IMR-90 (cell line): Measurements from ENCODE around the gene TBCD. TPM values are rescaled to one million over a fixed set of nuclear protein-coding genes. Genes with fewer than 3 reads are reported as not detected.
A peak's percentile ranks its signal among the peaks of the same experiment; 100 is the strongest.

ENCODE experiments used
- ATAC-seq: fragments of 200-7000 bp; cut with Tn5 transposase; 2 replicates; pipeline ENCODE4 v1.9.1; 2020; ENCODE audit warnings: low read depth, mild to moderate bottlenecking, moderate library complexity
- BruUV-seq: library from RNA; stranded (reverse); fragments of 400-500 nt; replicated peaks from 2 replicates; lab custom pipeline; 2021; lab: Mats Ljungman, UMichigan
- CTCF ChIA-PET: fragments of 300-600 bp; formaldehyde crosslinking; extraction: SDS; loops from one replicate; lab custom pipeline; 2021; ENCODE audit warnings: antibody characterized with exemption; lab: Yijun Ruan, JAX
- POLR2A ChIA-PET: fragments of 300-600 bp; sonication (Branson Sonifier 250); formaldehyde crosslinking; loops from one replicate; lab custom pipeline; 2022; ENCODE audit warnings: antibody characterized with exemption; ENCODE audit not compliant: unreplicated experiment; lab: Charles Lee
- DNase-seq: peaks from one replicate; pipeline ENCODE4 v3.0.0; 2013
- H2AFZ ChIP-seq: replicated peaks from 2 replicates; pipeline ENCODE3; 2013; ENCODE audit warnings: low read length, mild to moderate bottlenecking; ENCODE audit not compliant: poor library complexity
- H2AK5ac ChIP-seq: 2 replicates; pipeline ENCODE4 v1.6.1; 2013; ENCODE audit warnings: low read depth, low read length, inconsistent platforms
- H2AK9ac ChIP-seq: replicated peaks from 2 replicates; pipeline ENCODE3; 2013; ENCODE audit warnings: mild to moderate bottlenecking, low read depth, low read length, moderate library complexity; ENCODE audit not compliant: poor library complexity
- H2BK120ac ChIP-seq: 2 replicates; pipeline ENCODE4 v1.6.1; 2013; ENCODE audit warnings: low read depth, low read length, inconsistent platforms
- H2BK15ac ChIP-seq: 3 replicates; pipeline ENCODE4 v1.6.1; 2013; ENCODE audit warnings: low read depth, low read length, inconsistent platforms
- H2BK20ac ChIP-seq: 2 replicates; pipeline ENCODE4 v1.6.1; 2013; ENCODE audit warnings: low read depth, mild to moderate bottlenecking, inconsistent platforms, low read length, moderate library complexity
- H2BK5ac ChIP-seq: 2 replicates; pipeline ENCODE4 v1.6.1; 2013; ENCODE audit warnings: mild to moderate bottlenecking, low read depth, low read length, inconsistent platforms; ENCODE audit not compliant: poor library complexity, severe bottlenecking
- H3K14ac ChIP-seq: replicated peaks from 2 replicates; pipeline ENCODE4 v1.6.1; 2013; ENCODE audit warnings: low read depth, low read length, inconsistent platforms
- H3K18ac ChIP-seq: 2 replicates; pipeline ENCODE4 v1.6.1; 2013; ENCODE audit warnings: low read depth, low read length, control low read depth
- H3K23ac ChIP-seq: 2 replicates; pipeline ENCODE4 v1.6.1; 2013; ENCODE audit warnings: low read depth, low read length, inconsistent platforms
- H3K27ac ChIP-seq: 2 replicates; pipeline ENCODE4 v1.5.1; 2013; ENCODE audit warnings: mild to moderate bottlenecking, control low read depth, low read length; ENCODE audit not compliant: insufficient read depth
- H3K27me3 ChIP-seq: 2 replicates; pipeline ENCODE4 v1.6.1; 2013; ENCODE audit warnings: low read length; ENCODE audit not compliant: control insufficient read depth, insufficient read depth
- H3K36me3 ChIP-seq: 2 replicates; pipeline ENCODE4 v1.6.1; 2013; ENCODE audit warnings: low read length, mixed read lengths; ENCODE audit not compliant: control insufficient read depth, insufficient read depth
- H3K4ac ChIP-seq: 2 replicates; pipeline ENCODE4 v1.6.1; 2013; ENCODE audit warnings: low read depth, low read length, inconsistent platforms
- H3K4me1 ChIP-seq: 2 replicates; pipeline ENCODE4 v1.6.1; 2013; ENCODE audit warnings: low read length, mixed read lengths; ENCODE audit not compliant: control insufficient read depth, insufficient read depth
- H3K4me2 ChIP-seq: 2 replicates; pipeline ENCODE4 v1.6.1; 2013; ENCODE audit warnings: low read depth, mild to moderate bottlenecking, control low read depth, low read length, moderate library complexity
- H3K4me3 ChIP-seq: 2 replicates; pipeline ENCODE4 v1.5.1; 2013; ENCODE audit warnings: low read depth, mild to moderate bottlenecking, control low read depth, low read length, moderate library complexity; ENCODE audit not compliant: insufficient read depth
- H3K56ac ChIP-seq: 2 replicates; pipeline ENCODE4 v1.6.1; 2013; ENCODE audit warnings: low read length, inconsistent platforms; ENCODE audit not compliant: insufficient read depth; ENCODE audit errors: extremely low read depth
- H3K79me1 ChIP-seq, 2 experiments: 2 replicates each; pipeline ENCODE4 v1.6.1; 2013; ENCODE audit warnings: low read length in 2 of 2, inconsistent platforms in 1 of 2, low read depth in 1 of 2
- H3K9ac ChIP-seq: 2 replicates; pipeline ENCODE4 v1.6.1; 2013; ENCODE audit warnings: low read depth, low read length, control low read depth
- H3K9me1 ChIP-seq: 2 replicates; pipeline ENCODE4 v1.6.1; 2013; ENCODE audit warnings: low read length, inconsistent platforms; ENCODE audit not compliant: insufficient read depth
- H3K9me3 ChIP-seq: 2 replicates; pipeline ENCODE4 v1.6.1; 2013; ENCODE audit warnings: low read length; ENCODE audit not compliant: control insufficient read depth, insufficient read depth
- H4K20me1 ChIP-seq: 2 replicates; pipeline ENCODE4 v1.6.1; 2013; ENCODE audit warnings: low read length, inconsistent platforms; ENCODE audit not compliant: insufficient read depth
- H4K5ac ChIP-seq: 2 replicates; pipeline ENCODE4 v1.6.1; 2013; ENCODE audit warnings: mild to moderate bottlenecking, low read depth, low read length, control low read depth
- H4K8ac ChIP-seq, 2 experiments: 2 replicates each; pipeline ENCODE4 v1.6.1; 2013; ENCODE audit warnings: low read depth in 2 of 2, low read length in 2 of 2, control low read depth in 1 of 2, inconsistent platforms in 1 of 2
- H4K91ac ChIP-seq: 2 replicates; pipeline ENCODE4 v1.6.1; 2013; ENCODE audit warnings: low read depth, low read length, inconsistent platforms; ENCODE audit not compliant: insufficient read depth
- BHLHE40 ChIP-seq: fragments of 150-350 bp; IDR thresholded peaks from 2 replicates; pipeline ENCODE4 v1.6.1; 2016; ENCODE audit warnings: mild to moderate bottlenecking, low read depth, low read length
- CEBPB ChIP-seq: IDR thresholded peaks from 2 replicates; pipeline ENCODE4 v1.6.1; 2012; ENCODE audit warnings: low read depth, low read length, improper control_type of control experiment
- CHD1 ChIP-seq: IDR thresholded peaks from 2 replicates; pipeline ENCODE4 v1.6.1; 2012; ENCODE audit warnings: low read depth, low read length, improper control_type of control experiment
- CTCF ChIP-seq: conservative IDR thresholded peaks from 2 replicates; pipeline ENCODE4 v1.5.1; 2012; ENCODE audit warnings: mild to moderate bottlenecking, low read depth, low read length, improper control_type of control experiment
- ELK1 ChIP-seq: fragments of 150-350 bp; IDR thresholded peaks from 2 replicates; pipeline ENCODE4 v1.6.1; 2016; ENCODE audit warnings: low read depth, mild to moderate bottlenecking, low read length, moderate library complexity, borderline replicate concordance
- FOS ChIP-seq: fragments of 150-350 bp; IDR thresholded peaks from 2 replicates; pipeline ENCODE4 v1.6.1; 2016; ENCODE audit warnings: low read depth, low read length
- MAFK ChIP-seq: IDR thresholded peaks from 2 replicates; pipeline ENCODE4 v1.6.1; 2012; ENCODE audit warnings: low read depth, low read length, improper control_type of control experiment
- MXI1 ChIP-seq: IDR thresholded peaks from 2 replicates; pipeline ENCODE4 v1.6.1; 2012; ENCODE audit warnings: low read depth, mild to moderate bottlenecking, low read length, moderate library complexity, borderline replicate concordance
- NFE2L2 ChIP-seq: fragments of 150-350 bp; IDR thresholded peaks from 2 replicates; pipeline ENCODE4 v1.6.1; 2016; ENCODE audit warnings: low read depth, mild to moderate bottlenecking, low read length
- POLR2A ChIP-seq: IDR thresholded peaks from 2 replicates; pipeline ENCODE4 v1.6.1; 2012; ENCODE audit warnings: mild to moderate bottlenecking, low read depth, low read length
- RAD21 ChIP-seq: IDR thresholded peaks from 2 replicates; pipeline ENCODE4 v1.6.1; 2012; ENCODE audit warnings: low read length, improper control_type of control experiment
- RCOR1 ChIP-seq: IDR thresholded peaks from 2 replicates; pipeline ENCODE4 v1.6.1; 2012; ENCODE audit warnings: mild to moderate bottlenecking, low read length, improper control_type of control experiment; ENCODE audit not compliant: insufficient replicate concordance
- RFX5 ChIP-seq: IDR thresholded peaks from 2 replicates; pipeline ENCODE4 v1.8.0; 2012; ENCODE audit warnings: low read depth, mild to moderate bottlenecking, low read length, moderate library complexity
- SMC3 ChIP-seq: fragments of 150-350 bp; IDR thresholded peaks from 2 replicates; pipeline ENCODE4 v1.6.1; 2016; ENCODE audit warnings: low read depth, mild to moderate bottlenecking, antibody characterized with exemption, low read length, moderate library complexity
- USF2 ChIP-seq: fragments of 150-350 bp; IDR thresholded peaks from 2 replicates; pipeline ENCODE4 v1.6.1; 2017; ENCODE audit warnings: mild to moderate bottlenecking, antibody characterized with exemption, low read length, low read depth
- WGBS, 2 experiments: methylation state at CpG; one replicate each; pipeline versions ENCODE4 v1.1.5 to v1.1.7; 2013; ENCODE audit warnings: missing lambda C conversion rate in 2 of 2; ENCODE audit not compliant: insufficient read length in 1 of 2; ENCODE audit errors: extremely low coverage in 2 of 2; 5-methylcytosine and 5-hydroxymethylcytosine counted together
- dilution Hi-C: fragments of 300-500 bp; cut with HindIII; formaldehyde crosslinking; loops from one replicate; pipeline ENCODE4 v1.14.3; 2018; ENCODE audit warnings: low sequenced_read_pairs; ENCODE audit not compliant: unreplicated experiment
- in situ Hi-C: fragments of 300-500 bp; cut with MboI; formaldehyde crosslinking; loops from 3 replicates; pipeline ENCODE4 v1.14.3; 2019; ENCODE audit warnings: low sequenced_read_pairs, inconsistent platforms, mixed read lengths
- intact Hi-C: fragments of 100-400 bp; cut with micrococcal nuclease; formaldehyde crosslinking; loops from 2 replicates; pipeline ENCODE4 v1.10.0; 2022
- polyA plus RNA-seq, 3 experiments: library from polyadenylated mRNA; depleted of rRNA; stranded (reverse); fragments of >200 nt; gene quantifications; 2 replicates each; pipeline ENCODE4 v1.2.3, GENCODE V29; 2012; ENCODE audit warnings: low replicate concordance in 1 of 3
- total RNA-seq: library from RNA; depleted of rRNA; stranded (reverse); fragments of >200 nt; gene quantifications from 2 replicates; pipeline ENCODE4 v1.2.3, GENCODE V29; 2012

Gene TBCD
- total and polyA plus RNA-seq, 2 of the 4 experiments (the other 2 are of a cell fraction), result 21.9 to 54.5 TPM

- H3K9ac ChIP-seq, result no peak overlapping the region
- no peaks in the 10 kb centered on the region for H3K9me1 ChIP-seq
- no peaks in the 10 kb centered on the region for H3K27me3 ChIP-seq
- intact Hi-C loops, result no loop called here
- H3K4me1 ChIP-seq, result peaks cover 3% of the 10 kb centered on the region; the same call in 1 of the 2 replicates
- DNase-seq (peak; percentile 2), ATAC-seq (no peak; the same call in 1 of the 2 replicates)
- H3K9me3 ChIP-seq, result no peaks in the 10 kb centered on the region
- dilution Hi-C loops, result no loop called here
- peaks cover 20% of the 10 kb centered on the region for H4K20me1 ChIP-seq
- H4K5ac ChIP-seq, result no peak overlapping the region
- no peak overlapping the region for H3K4me2 ChIP-seq
- no peak overlapping the region for H3K56ac ChIP-seq
- H3K36me3 ChIP-seq, result peaks cover 12% of the 10 kb centered on the region
- no TSS peak for BruUV-seq
- ChIA-PET CTCF (no interaction called here), POLR2A (no interaction called here)
- H3K79me1 ChIP-seq, result peaks cover 5 to 44% of the 10 kb centered on the region in 2 experiments; a peak in 3 of 4 replicates
- no peak overlapping the region for H3K4me3 ChIP-seq
- no peak overlapping the region for H3K14ac ChIP-seq
- H2BK120ac ChIP-seq, result no peak overlapping the region
- peak overlapping the region; percentile 65 for H2AK9ac ChIP-seq
- H2BK20ac ChIP-seq, result no peak overlapping the region
- no peak overlapping the region for H2BK5ac ChIP-seq
- H3K18ac ChIP-seq, result no peak overlapping the region
- no peak overlapping the region for H2BK15ac ChIP-seq
- no peak overlapping the region for H3K4ac ChIP-seq
- no peak overlapping the region for H3K23ac ChIP-seq
- WGBS, 2 experiments, result 94% methylated on average over 9 of the region's 17 CpGs; no CpG with 5 or more reads in 1 of the 2 experiments
- no peak overlapping the region for H4K91ac ChIP-seq
- no peak overlapping the region for H4K8ac ChIP-seq
- TF ChIP-seq SMC3, result no peak
- TF ChIP-seq MXI1, result no peak
- no peak for TF ChIP-seq MAFK
- TF ChIP-seq BHLHE40, result no peak
- TF ChIP-seq CEBPB, result no peak
- no peak for TF ChIP-seq RFX5
- no peak for TF ChIP-seq RCOR1
- no peak for TF ChIP-seq USF2
- no peak for TF ChIP-seq FOS
- no peak for TF ChIP-seq NFE2L2
- TF ChIP-seq ELK1, result no peak
- no peak for TF ChIP-seq CTCF
- TF ChIP-seq RAD21, result no peak
- TF ChIP-seq CHD1, result no peak
- no peak for TF ChIP-seq POLR2A
- no peak overlapping the region for H3K27ac ChIP-seq
- H2AK5ac ChIP-seq, result no peak overlapping the region
- in situ Hi-C loops, result no loop called here
- peak overlapping the region; percentile 5 for H2AFZ ChIP-seq
Measured at GRCh38 chr17:82802075-82802780, 50.4 kb downstream of the TBCD start.
